Neural cell (in vitro differentiated cells): ENCODE results near the gene CLCN3. TPM values are rescaled to one million over a fixed set of nuclear protein-coding genes. Genes with fewer than 3 reads are reported as not detected.
"Not testable (repeated sequence)": the region's sequence is repeated elsewhere in the genome, so short reads cannot be mapped to it uniquely, and the experiment has no call there.

Experiments
- H2AFZ ChIP-seq: fragments of 200-600, 300-800 bp; sonication (generic), shearing (Covaris generic); 2 replicates; pipeline ENCODE4 v1.6.0; 2014; ENCODE audit warnings: low read depth, mild to moderate bottlenecking, antibody characterized with exemption, low read length, moderate library complexity
- H3F3A ChIP-seq: fragments of 200-600 bp; shearing (Covaris generic); 2 replicates; pipeline ENCODE4 v1.6.1; 2016; ENCODE audit warnings: mild to moderate bottlenecking, moderate library complexity, mixed read lengths, antibody characterized with exemption, low read length; ENCODE audit not compliant: insufficient read depth, poor library complexity, severe bottlenecking
- H3K27ac ChIP-seq: fragments of 200-600, 300-800 bp; sonication (generic), shearing (Covaris generic); 2 replicates; pipeline ENCODE4 v1.5.1; 2014; ENCODE audit warnings: mild to moderate bottlenecking, low read length, moderate library complexity
- H3K27me3 ChIP-seq: fragments of 300-800, 200-600 bp; sonication (generic), shearing (Covaris generic); 2 replicates; pipeline ENCODE4 v1.6.0; 2014; ENCODE audit warnings: mild to moderate bottlenecking, low read depth, low read length, moderate library complexity; ENCODE audit not compliant: insufficient read depth
- H3K36me3 ChIP-seq: fragments of 300-800, 200-600 bp; sonication (generic), shearing (Covaris generic); 2 replicates; pipeline ENCODE4 v1.5.1; 2014; ENCODE audit warnings: mild to moderate bottlenecking, antibody characterized with exemption, low read length, moderate library complexity; ENCODE audit not compliant: insufficient read depth
- H3K4me2 ChIP-seq: fragments of 300-800, 200-600 bp; sonication (generic), shearing (Covaris generic); 2 replicates; pipeline ENCODE4 v1.6.0; 2014; ENCODE audit warnings: mild to moderate bottlenecking, low read length
- H3K4me3 ChIP-seq: fragments of 300-800, 200-600 bp; sonication (generic), shearing (Covaris generic); 2 replicates; pipeline ENCODE4 v1.5.1; 2014; ENCODE audit warnings: mild to moderate bottlenecking, low read length, moderate library complexity
- H3K79me2 ChIP-seq: fragments of 200-600 bp; shearing (Covaris generic); replicated peaks from 2 replicates; pipeline ENCODE4 v1.6.0; 2014; ENCODE audit warnings: mild to moderate bottlenecking, low read length, moderate library complexity; ENCODE audit not compliant: insufficient read depth
- H3K9ac ChIP-seq: fragments of 300-800, 200-600 bp; sonication (generic), shearing (Covaris generic); 2 replicates; pipeline ENCODE4 v1.6.1; 2016; ENCODE audit warnings: mild to moderate bottlenecking, low read length, mixed read lengths
- H3K9me2 ChIP-seq: fragments of 200-600 bp; shearing (Covaris generic); 2 replicates; pipeline ENCODE4 v1.6.1; 2016; ENCODE audit warnings: mild to moderate bottlenecking, low read length, mixed read lengths; ENCODE audit not compliant: insufficient read depth
- H3K9me3 ChIP-seq: fragments of 200-600, 300-800 bp; sonication (generic), shearing (Covaris generic); 2 replicates; pipeline ENCODE4 v1.6.1; 2016; ENCODE audit warnings: mild to moderate bottlenecking, mixed run types, low read length, moderate library complexity, mixed read lengths
- H4K20me1 ChIP-seq: fragments of 200-600 bp; shearing (Covaris generic); 2 replicates; pipeline ENCODE4 v1.6.1; 2016; ENCODE audit warnings: mild to moderate bottlenecking, mixed run types; ENCODE audit not compliant: insufficient read depth
- EP300 ChIP-seq: fragments of 450-650 bp; conservative IDR thresholded peaks from 2 replicates; pipeline ENCODE4 v1.6.1; 2014; ENCODE audit warnings: antibody characterized with exemption, mild to moderate bottlenecking, moderate library complexity; ENCODE audit not compliant: poor library complexity, severe bottlenecking
- EZH2 ChIP-seq: fragments of 200-600, 300-800 bp; shearing (Covaris generic), sonication (generic); IDR thresholded peaks from 2 replicates; pipeline ENCODE4 v1.6.1; 2014; ENCODE audit warnings: antibody characterized with exemption, low read length, borderline replicate concordance, mild to moderate bottlenecking; ENCODE audit not compliant: insufficient read depth, poor library complexity, severe bottlenecking
- MXI1 ChIP-seq: fragments of 450-650 bp; conservative IDR thresholded peaks from 2 replicates; pipeline ENCODE4 v1.6.1; 2014; ENCODE audit warnings: antibody characterized with exemption, mild to moderate bottlenecking; ENCODE audit not compliant: poor library complexity, severe bottlenecking
- POLR2AphosphoS5 ChIP-seq: IDR thresholded peaks from 2 replicates; pipeline ENCODE4 v1.6.1; 2012
- RAD21 ChIP-seq: fragments of 450-650 bp; conservative IDR thresholded peaks from 2 replicates; pipeline ENCODE4 v1.6.1; 2014; ENCODE audit warnings: antibody characterized with exemption, mild to moderate bottlenecking, moderate library complexity
- SMC3 ChIP-seq: fragments of 450-650 bp; conservative IDR thresholded peaks from 2 replicates; pipeline ENCODE4 v1.6.1; 2014; ENCODE audit warnings: antibody characterized with exemption, mild to moderate bottlenecking, moderate library complexity; ENCODE audit not compliant: poor library complexity
- TAF1 ChIP-seq: IDR thresholded peaks from 2 replicates; pipeline ENCODE4 v1.6.1; 2012; ENCODE audit warnings: low read depth
- polyA plus RNA-seq: library from polyadenylated mRNA; depleted of rRNA; stranded (reverse); fragments of >200 nt; gene quantifications from 2 replicates; pipeline ENCODE4 v1.2.3, GENCODE V29; 2014
- TF ChIP-seq, protein P1 (sequence below): fragments of 450-650 bp; IDR thresholded peaks from 2 replicates; pipeline ENCODE4 v1.5.1; 2014; ENCODE audit warnings: antibody characterized with exemption, mild to moderate bottlenecking, moderate library complexity; ENCODE audit not compliant: poor library complexity, severe bottlenecking
- TF ChIP-seq, protein P2 (sequence below): IDR thresholded peaks from 2 replicates; pipeline ENCODE4 v1.6.1; 2012; ENCODE audit warnings: borderline replicate concordance

The CLCN3 gene
- polyA plus RNA-seq, 1 donor from 2014 or later = 68.3 TPM

GRCh38 chr4:169730564-169730963 lies 110.2 kb downstream of the CLCN3 start:
- TF ChIP-seq TAF1 (no peak), MXI1 (no peak), POLR2AphosphoS5 (no peak), RAD21 (no peak), EP300 (no peak), SMC3 (no peak), EZH2 (no peak)
- TF ChIP-seq, protein P1, sequence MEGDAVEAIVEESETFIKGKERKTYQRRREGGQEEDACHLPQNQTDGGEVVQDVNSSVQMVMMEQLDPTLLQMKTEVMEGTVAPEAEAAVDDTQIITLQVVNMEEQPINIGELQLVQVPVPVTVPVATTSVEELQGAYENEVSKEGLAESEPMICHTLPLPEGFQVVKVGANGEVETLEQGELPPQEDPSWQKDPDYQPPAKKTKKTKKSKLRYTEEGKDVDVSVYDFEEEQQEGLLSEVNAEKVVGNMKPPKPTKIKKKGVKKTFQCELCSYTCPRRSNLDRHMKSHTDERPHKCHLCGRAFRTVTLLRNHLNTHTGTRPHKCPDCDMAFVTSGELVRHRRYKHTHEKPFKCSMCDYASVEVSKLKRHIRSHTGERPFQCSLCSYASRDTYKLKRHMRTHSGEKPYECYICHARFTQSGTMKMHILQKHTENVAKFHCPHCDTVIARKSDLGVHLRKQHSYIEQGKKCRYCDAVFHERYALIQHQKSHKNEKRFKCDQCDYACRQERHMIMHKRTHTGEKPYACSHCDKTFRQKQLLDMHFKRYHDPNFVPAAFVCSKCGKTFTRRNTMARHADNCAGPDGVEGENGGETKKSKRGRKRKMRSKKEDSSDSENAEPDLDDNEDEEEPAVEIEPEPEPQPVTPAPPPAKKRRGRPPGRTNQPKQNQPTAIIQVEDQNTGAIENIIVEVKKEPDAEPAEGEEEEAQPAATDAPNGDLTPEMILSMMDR = no peak
- TF ChIP-seq, protein P2, sequence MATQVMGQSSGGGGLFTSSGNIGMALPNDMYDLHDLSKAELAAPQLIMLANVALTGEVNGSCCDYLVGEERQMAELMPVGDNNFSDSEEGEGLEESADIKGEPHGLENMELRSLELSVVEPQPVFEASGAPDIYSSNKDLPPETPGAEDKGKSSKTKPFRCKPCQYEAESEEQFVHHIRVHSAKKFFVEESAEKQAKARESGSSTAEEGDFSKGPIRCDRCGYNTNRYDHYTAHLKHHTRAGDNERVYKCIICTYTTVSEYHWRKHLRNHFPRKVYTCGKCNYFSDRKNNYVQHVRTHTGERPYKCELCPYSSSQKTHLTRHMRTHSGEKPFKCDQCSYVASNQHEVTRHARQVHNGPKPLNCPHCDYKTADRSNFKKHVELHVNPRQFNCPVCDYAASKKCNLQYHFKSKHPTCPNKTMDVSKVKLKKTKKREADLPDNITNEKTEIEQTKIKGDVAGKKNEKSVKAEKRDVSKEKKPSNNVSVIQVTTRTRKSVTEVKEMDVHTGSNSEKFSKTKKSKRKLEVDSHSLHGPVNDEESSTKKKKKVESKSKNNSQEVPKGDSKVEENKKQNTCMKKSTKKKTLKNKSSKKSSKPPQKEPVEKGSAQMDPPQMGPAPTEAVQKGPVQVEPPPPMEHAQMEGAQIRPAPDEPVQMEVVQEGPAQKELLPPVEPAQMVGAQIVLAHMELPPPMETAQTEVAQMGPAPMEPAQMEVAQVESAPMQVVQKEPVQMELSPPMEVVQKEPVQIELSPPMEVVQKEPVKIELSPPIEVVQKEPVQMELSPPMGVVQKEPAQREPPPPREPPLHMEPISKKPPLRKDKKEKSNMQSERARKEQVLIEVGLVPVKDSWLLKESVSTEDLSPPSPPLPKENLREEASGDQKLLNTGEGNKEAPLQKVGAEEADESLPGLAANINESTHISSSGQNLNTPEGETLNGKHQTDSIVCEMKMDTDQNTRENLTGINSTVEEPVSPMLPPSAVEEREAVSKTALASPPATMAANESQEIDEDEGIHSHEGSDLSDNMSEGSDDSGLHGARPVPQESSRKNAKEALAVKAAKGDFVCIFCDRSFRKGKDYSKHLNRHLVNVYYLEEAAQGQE = no peak
- H3K79me2 ChIP-seq = no peaks in the 10 kb centered on the region
- H3K9ac ChIP-seq = no peak overlapping the region
- H3K4me3 ChIP-seq = no peak overlapping the region
- H3K27me3 ChIP-seq = no peaks in the 10 kb centered on the region
- no peak overlapping the region for H2AFZ ChIP-seq
- H3K9me3 ChIP-seq = no peaks in the 10 kb centered on the region
- H4K20me1 ChIP-seq = no peaks in the 10 kb centered on the region
- peaks cover 7% of the 10 kb centered on the region for H3K36me3 ChIP-seq
- H3K4me2 ChIP-seq = no peak overlapping the region
- H3K9me2 ChIP-seq = no peaks in the 10 kb centered on the region
- H3K27ac ChIP-seq = no peak overlapping the region
- H3F3A ChIP-seq = no peaks in the 10 kb centered on the region

- not testable (repeated sequence) for H3K4me2 ChIP-seq, H3K9me2 ChIP-seq, H3K4me3 ChIP-seq, H3F3A ChIP-seq, H3K36me3 ChIP-seq, H3K79me2 ChIP-seq, H3K9me3 ChIP-seq, H3K27me3 ChIP-seq, H2AFZ ChIP-seq, H4K20me1 ChIP-seq, H3K9ac ChIP-seq, H3K27ac ChIP-seq
These were observed 118.2 kb downstream of the CLCN3 start for GRCh38 chr4:169738604-169739003.

- H3K27me3 ChIP-seq = no peaks in the 10 kb centered on the region
- H2AFZ ChIP-seq = no peak overlapping the region
- no peak overlapping the region for H3K9ac ChIP-seq
- TF ChIP-seq TAF1 (no peak), SMC3 (no peak), POLR2AphosphoS5 (no peak), MXI1 (no peak)
- TF ChIP-seq, protein P2 = no peak
- TF ChIP-seq, protein P1 = no peak
- no peaks in the 10 kb centered on the region for H4K20me1 ChIP-seq
- H3K4me3 ChIP-seq = no peak overlapping the region
- H3K27ac ChIP-seq = no peak overlapping the region
- no peaks in the 10 kb centered on the region for H3F3A ChIP-seq
- H3K4me2 ChIP-seq = no peak overlapping the region
- H3K9me2 ChIP-seq = no peaks in the 10 kb centered on the region
- no peaks in the 10 kb centered on the region for H3K9me3 ChIP-seq
- H3K79me2 ChIP-seq = no peaks in the 10 kb centered on the region
- no peaks in the 10 kb centered on the region for H3K36me3 ChIP-seq
These were observed 121.2 kb downstream of the CLCN3 start for GRCh38 chr4:169741569-169741968.
